Astrocyte (in vitro differentiated cells and primary cell): ENCODE results near the gene MOV10L1. TPM values are rescaled to one million over a fixed set of nuclear protein-coding genes. Genes with fewer than 3 reads are reported as not detected.
A peak's percentile ranks its signal among the peaks of the same experiment; 100 is the strongest.

Experiments used
- DNase-seq: peaks from one replicate; pipeline ENCODE4 v3.0.0-alpha.2; 2010; ENCODE audit warnings: low read depth
- FAIRE-seq: peaks from 2 replicates; lab custom pipeline; 2011; peaks lifted over from hg19 to GRCh38; lab: Jason Lieb, UNC
- H2AFZ ChIP-seq: 2 replicates; pipeline ENCODE4 v1.6.0; 2012; ENCODE audit warnings: low read depth, low read length, inconsistent platforms
- H3K27ac ChIP-seq: 2 replicates; pipeline ENCODE4 v1.5.1; 2011; ENCODE audit warnings: low read depth, low read length, inconsistent platforms
- H3K27me3 ChIP-seq: 2 replicates; pipeline ENCODE4 v1.6.0; 2011; ENCODE audit warnings: low read length, inconsistent platforms; ENCODE audit not compliant: insufficient read depth
- H3K36me3 ChIP-seq: 2 replicates; pipeline ENCODE4 v1.5.1; 2011; ENCODE audit warnings: low read length, inconsistent platforms; ENCODE audit not compliant: insufficient read depth
- H3K4me1 ChIP-seq: 2 replicates; pipeline ENCODE4 v1.5.1; 2011; ENCODE audit warnings: low read length, inconsistent platforms; ENCODE audit not compliant: insufficient read depth
- H3K4me2 ChIP-seq: 2 replicates; pipeline ENCODE4 v1.6.0; 2012; ENCODE audit warnings: low read length, inconsistent platforms
- H3K4me3 ChIP-seq: 2 replicates; pipeline ENCODE4 v1.5.1; 2011; ENCODE audit warnings: low read depth, mild to moderate bottlenecking, low read length, inconsistent platforms; ENCODE audit not compliant: insufficient read depth
- H3K79me2 ChIP-seq: 2 replicates; pipeline ENCODE4 v1.6.0; 2012; ENCODE audit warnings: mild to moderate bottlenecking, low read length, inconsistent platforms; ENCODE audit not compliant: insufficient read depth
- H3K9ac ChIP-seq: 2 replicates; pipeline ENCODE4 v1.6.0; 2012; ENCODE audit warnings: mild to moderate bottlenecking, low read length, inconsistent platforms
- H3K9me3 ChIP-seq: 2 replicates; pipeline ENCODE4 v1.5.1; 2012; ENCODE audit warnings: low read depth, mild to moderate bottlenecking, low read length, inconsistent platforms; ENCODE audit not compliant: insufficient read depth
- H4K20me1 ChIP-seq: 2 replicates; pipeline ENCODE4 v1.6.0; 2012; ENCODE audit warnings: low read length, inconsistent platforms; ENCODE audit not compliant: insufficient read depth
- H3K27ac Mint-ChIP-seq: one replicate; pipeline ENCODE4 v1.8.0; 2021; ENCODE audit warnings: mild to moderate bottlenecking, mixed read lengths; ENCODE audit not compliant: unreplicated experiment
- H3K27me3 Mint-ChIP-seq: one replicate; pipeline ENCODE4 v1.8.0; 2021; ENCODE audit warnings: low read depth, mixed read lengths; ENCODE audit not compliant: unreplicated experiment
- H3K36me3 Mint-ChIP-seq: one replicate; pipeline ENCODE4 v1.8.0; 2021; ENCODE audit warnings: low read depth, mixed read lengths; ENCODE audit not compliant: unreplicated experiment
- H3K4me1 Mint-ChIP-seq: one replicate; pipeline ENCODE4 v1.8.0; 2021; ENCODE audit warnings: low read depth, mixed read lengths; ENCODE audit not compliant: unreplicated experiment
- H3K4me3 Mint-ChIP-seq: one replicate; pipeline ENCODE4 v1.8.0; 2021; ENCODE audit warnings: mild to moderate bottlenecking, moderate library complexity, mixed read lengths; ENCODE audit not compliant: unreplicated experiment
- H3K9me3 Mint-ChIP-seq: one replicate; pipeline ENCODE4 v1.8.0; 2021; ENCODE audit warnings: mild to moderate bottlenecking, mixed read lengths; ENCODE audit not compliant: unreplicated experiment
- CTCF ChIP-seq: IDR thresholded peaks from 2 replicates; pipeline ENCODE4 v1.5.1; 2011; ENCODE audit warnings: low read depth, mild to moderate bottlenecking, inconsistent platforms, low read length, moderate library complexity; ENCODE audit not compliant: insufficient read depth
- EZH2 ChIP-seq: IDR thresholded peaks from 2 replicates; pipeline ENCODE4 v1.6.1; 2012; ENCODE audit warnings: mild to moderate bottlenecking, low read length, inconsistent platforms; ENCODE audit not compliant: insufficient read depth
- total RNA-seq: library from RNA; stranded (reverse); gene quantifications from 2 replicates; pipeline ENCODE4 v1.2.1, GENCODE V29; 2021

Gene MOV10L1
- total RNA-seq, 1 donor from 2014 or later = 0.61 TPM

DNA sequence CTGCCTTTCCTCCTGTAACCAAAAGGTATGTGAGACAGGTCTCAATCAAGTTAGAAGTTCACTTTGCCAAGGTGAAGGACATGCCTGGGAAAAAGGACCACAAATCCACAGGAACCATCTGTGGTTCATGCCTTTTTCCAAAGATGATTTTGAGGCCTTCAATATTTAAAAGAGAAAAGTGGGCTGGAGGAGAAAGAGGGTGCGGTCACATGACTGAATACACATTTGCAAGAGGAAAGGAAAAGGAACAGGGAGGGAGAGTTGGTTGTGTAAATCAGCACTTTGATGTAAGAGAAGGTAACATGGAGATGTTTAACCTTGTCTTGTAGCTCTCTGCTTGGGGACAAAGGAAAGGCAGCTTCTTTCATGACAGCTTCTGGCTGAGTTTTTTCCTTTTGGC, 21.2 kb downstream of the MOV10L1 start:
- H3K9me3 Mint-ChIP-seq = no peaks in the 10 kb centered on the region
- no peaks in the 10 kb centered on the region for H3K79me2 ChIP-seq
- no peak overlapping the region for H3K4me2 ChIP-seq
- peak overlapping the region; percentile 91 for H3K27ac Mint-ChIP-seq
- H3K9me3 ChIP-seq = no peaks in the 10 kb centered on the region
- no peak overlapping the region for H3K4me3 ChIP-seq
- no peak overlapping the region for H3K4me3 Mint-ChIP-seq
- H4K20me1 ChIP-seq = no peaks in the 10 kb centered on the region
- no peak overlapping the region for H3K9ac ChIP-seq
- H3K27me3 Mint-ChIP-seq = no peaks in the 10 kb centered on the region
- TF ChIP-seq EZH2 (no peak), CTCF (no peak)
- H2AFZ ChIP-seq = no peak overlapping the region
- peaks cover 31% of the 10 kb centered on the region for H3K4me1 ChIP-seq
- H3K36me3 Mint-ChIP-seq = no peaks in the 10 kb centered on the region
- FAIRE-seq (no peak), DNase-seq (no peak)
- H3K36me3 ChIP-seq = no peaks in the 10 kb centered on the region
- H3K4me1 Mint-ChIP-seq = peaks cover 34% of the 10 kb centered on the region
- H3K27ac ChIP-seq = no peak overlapping the region
- no peaks in the 10 kb centered on the region for H3K27me3 ChIP-seq

- FAIRE-seq = no peak
- Histone ChIP-seq H2AFZ (peak overlapping the region; percentile 96), H3K27ac (peak overlapping the region; percentile 73), H4K20me1 (no peaks in the 10 kb centered on the region), H3K4me1 (peaks cover 31% of the 10 kb centered on the region), H3K9me3 (no peaks in the 10 kb centered on the region), H3K27me3 (no peaks in the 10 kb centered on the region), H3K36me3 (no peaks in the 10 kb centered on the region), H3K9ac (peak overlapping the region; percentile 56), H3K79me2 (no peaks in the 10 kb centered on the region), H3K4me2 (peak overlapping the region; percentile 67), H3K4me3 (no peak overlapping the region)
- H3K27ac Mint-ChIP-seq = peak overlapping the region; percentile 98
- peak overlapping the region; percentile 67 for H3K4me3 Mint-ChIP-seq
- H3K9me3 Mint-ChIP-seq = no peaks in the 10 kb centered on the region
- peak; percentile 86 for DNase-seq
- no peaks in the 10 kb centered on the region for H3K27me3 Mint-ChIP-seq
- peaks cover 34% of the 10 kb centered on the region for H3K4me1 Mint-ChIP-seq
- no peaks in the 10 kb centered on the region for H3K36me3 Mint-ChIP-seq
- no peak for TF ChIP-seq CTCF
- no peak for TF ChIP-seq EZH2
These were observed 22.6 kb downstream of the MOV10L1 start for GRCh38 chr22:50112151-50113118.
